ENCODE measurements around the gene RBAK.

- TF ChIP-seq CTCF (IDR thresholded peaks at IDR 0.05): no peak
- no peak; the same call in 1 of the 2 replicates for TF ChIP-seq POLR2AphosphoS5 (IDR thresholded peaks at IDR 0.05; ENCODE audit: low read depth, low read length)
- no peak for TF ChIP-seq SIN3A (IDR thresholded peaks at IDR 0.05; ENCODE audit: borderline replicate concordance, insufficient read depth, low read depth, low read length)
- no peak for TF ChIP-seq TCF7L2 (IDR thresholded peaks at IDR 0.05; ENCODE audit: low read depth, low read length)
- TF ChIP-seq REST (IDR thresholded peaks at IDR 0.05; ENCODE audit: insufficient read depth in 1 of 2, low read depth in 2 of 2, low read length in 1 of 2): no peak
Observed at GRCh38 chr7:4998910-4999309, 46.8 kb upstream of the RBAK start.

Measured in Panc1 (cell line).